GM18520 (cell line): ENCODE measurements around the gene CABLES1.

Source experiments
- ATAC-seq: cut with Tn5 transposase; IDR thresholded peaks from one replicate; pipeline ENCODE4 v1.9.1; 2021; ENCODE audit not compliant: unreplicated experiment

The CABLES1 gene

DNA sequence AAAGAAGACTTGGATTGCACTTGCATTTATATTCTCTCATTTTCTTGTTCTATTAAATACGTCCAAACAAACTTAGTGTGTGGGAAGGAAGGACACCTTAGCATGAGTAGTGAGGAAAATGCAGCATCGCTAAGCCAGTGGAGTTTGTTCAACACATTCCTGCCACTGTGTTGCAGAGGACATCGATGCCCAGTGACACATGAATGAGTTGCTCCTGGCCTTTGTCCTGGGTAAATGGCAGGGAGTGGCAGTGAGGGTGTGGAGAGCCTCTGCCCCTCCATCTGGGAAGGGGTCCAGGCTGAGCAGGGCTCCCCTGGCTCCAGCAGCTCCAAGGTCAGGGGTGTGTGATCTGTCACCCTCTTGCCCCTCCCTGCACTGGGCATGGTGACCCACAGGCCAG is 75.9 kb downstream of the CABLES1 start:
- no peak for ATAC-seq

DNA sequence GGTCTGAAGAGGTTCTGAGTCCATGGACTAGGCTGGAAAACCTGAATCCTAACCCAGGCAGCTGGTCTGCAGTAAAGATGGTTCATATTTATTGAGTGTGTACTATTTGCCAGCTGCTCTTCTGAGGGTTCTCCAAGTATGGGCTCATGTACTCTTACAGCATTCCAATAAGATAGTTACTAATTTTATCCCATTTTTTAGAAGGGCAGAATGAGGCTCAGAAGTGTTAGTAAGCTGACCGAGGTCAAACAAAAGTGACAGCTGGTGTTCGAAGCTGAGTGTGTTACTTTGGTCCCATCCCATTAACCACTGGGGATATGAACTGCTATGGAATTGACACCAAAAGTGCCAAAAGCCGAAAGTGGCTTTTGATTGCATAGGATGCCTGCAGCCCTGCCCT is 76.9 kb downstream of the CABLES1 start:
- no peak for ATAC-seq

DNA sequence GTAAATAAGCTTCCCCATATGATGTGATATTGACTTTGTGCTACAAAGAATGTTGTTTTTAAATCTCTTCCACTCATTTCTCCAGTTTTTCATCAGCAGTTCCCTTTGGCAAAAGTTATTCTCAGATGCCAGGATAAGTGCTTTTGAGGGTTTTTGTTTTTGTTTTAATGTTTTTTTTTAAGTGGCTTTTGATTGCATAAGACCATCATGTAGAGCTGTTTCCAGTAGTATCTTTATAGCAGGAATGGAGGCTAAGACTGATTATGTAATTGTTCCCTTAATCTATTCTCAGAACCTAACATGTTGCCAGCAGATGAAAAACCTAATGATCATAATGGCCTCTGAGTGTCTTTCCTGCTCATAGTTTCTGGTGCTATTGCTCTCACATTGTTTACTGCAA is 77.9 kb downstream of the CABLES1 start:
- no peak for ATAC-seq

DNA sequence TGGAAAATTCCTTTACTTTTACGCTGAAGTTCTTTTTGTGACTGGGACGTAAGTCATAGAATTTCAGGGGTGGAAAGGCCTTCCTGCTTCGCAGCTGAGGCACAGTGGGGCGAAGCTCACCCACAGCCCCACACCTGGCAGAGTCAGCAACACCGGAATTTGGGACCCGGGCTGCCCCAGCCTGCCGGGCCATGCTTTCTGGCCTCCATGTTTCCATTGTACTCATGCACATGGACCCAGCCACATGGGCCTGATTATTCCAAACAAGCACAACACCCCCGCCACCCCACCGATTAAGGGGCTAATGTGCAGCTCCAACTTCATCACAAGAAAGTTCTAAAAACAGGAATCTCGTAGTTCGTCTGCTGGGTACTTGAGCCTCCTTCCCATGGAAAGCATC is 82.5 kb downstream of the CABLES1 start:
- ATAC-seq: no peak

DNA sequence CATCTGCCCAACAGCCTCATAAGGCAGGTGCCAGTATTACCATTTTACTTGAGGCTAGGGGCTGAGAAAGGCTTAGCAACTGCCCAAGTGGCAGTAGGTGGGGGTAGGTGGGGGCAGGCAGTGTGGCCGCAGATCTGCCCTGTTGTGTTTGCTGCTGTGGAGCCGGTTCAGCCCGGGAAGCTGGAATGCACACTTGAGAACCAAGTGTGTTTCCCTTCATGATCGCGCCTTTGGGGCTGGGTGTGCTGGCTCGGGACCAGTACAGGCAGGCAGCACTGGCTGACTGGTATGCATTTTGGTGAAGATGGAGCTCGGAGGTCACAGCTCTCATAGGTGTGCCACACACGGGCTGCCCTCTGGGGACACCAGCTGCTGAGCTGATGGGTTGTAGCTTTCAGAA is 85.1 kb downstream of the CABLES1 start:
- no peak for ATAC-seq

DNA sequence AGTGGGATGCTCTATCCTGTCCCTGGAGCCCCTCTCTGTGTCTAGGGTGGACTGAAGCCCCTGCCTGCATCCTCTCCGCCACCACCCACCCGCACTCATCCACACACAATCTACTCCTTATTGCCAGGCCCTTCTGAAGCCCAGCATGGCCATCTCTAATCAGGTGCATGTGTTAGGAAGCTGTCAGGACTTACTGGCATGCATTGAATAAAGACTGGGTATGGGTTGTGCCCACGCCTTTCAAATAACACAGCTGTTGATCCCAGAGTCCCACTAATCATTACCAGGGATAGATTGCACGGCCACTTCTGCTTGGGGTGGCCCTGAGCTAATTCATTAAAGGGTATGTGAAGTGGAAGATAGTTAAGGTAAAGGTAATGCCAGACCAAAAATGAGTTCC is 88.4 kb downstream of the CABLES1 start:
- ATAC-seq: no peak

DNA sequence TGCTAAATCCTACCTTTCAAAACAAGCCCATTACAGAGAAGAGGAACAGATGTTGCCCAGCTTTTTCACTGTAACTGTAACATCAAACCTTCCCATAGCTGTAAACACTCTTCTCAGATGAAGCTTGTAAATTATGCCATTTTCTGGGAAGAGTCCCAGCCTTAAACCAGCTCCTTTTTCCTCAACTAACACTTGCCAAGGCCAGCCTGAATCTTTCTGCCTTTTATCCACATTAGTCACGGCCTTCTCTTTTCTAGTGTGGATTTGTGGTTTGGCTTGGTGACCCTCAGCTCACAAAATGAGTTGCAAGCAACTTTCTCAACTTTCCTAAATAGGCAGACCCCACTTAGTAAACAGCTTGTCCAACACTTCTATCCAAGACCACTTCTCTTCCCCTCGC is 90.2 kb downstream of the CABLES1 start:
- no peak for ATAC-seq

DNA sequence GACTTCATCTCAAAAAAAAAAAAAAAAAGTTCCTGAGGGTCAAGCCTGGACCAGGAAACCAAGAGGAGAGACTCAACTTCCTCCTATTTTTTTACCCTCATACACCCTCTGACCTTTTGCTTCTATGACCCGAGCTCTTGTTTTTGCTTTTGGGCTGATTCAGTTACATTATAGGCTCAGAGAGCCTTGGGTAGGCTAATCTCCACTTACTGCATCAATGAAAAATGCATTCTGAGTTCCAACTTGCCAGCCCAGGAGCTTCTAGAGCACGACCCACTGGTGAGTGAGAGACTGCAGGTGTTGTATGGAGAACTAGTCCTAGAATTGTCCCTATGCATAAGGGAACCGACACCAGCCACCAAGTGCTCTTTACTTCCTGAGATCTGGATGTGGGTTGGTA is 91.1 kb downstream of the CABLES1 start:
- no peak for ATAC-seq

DNA sequence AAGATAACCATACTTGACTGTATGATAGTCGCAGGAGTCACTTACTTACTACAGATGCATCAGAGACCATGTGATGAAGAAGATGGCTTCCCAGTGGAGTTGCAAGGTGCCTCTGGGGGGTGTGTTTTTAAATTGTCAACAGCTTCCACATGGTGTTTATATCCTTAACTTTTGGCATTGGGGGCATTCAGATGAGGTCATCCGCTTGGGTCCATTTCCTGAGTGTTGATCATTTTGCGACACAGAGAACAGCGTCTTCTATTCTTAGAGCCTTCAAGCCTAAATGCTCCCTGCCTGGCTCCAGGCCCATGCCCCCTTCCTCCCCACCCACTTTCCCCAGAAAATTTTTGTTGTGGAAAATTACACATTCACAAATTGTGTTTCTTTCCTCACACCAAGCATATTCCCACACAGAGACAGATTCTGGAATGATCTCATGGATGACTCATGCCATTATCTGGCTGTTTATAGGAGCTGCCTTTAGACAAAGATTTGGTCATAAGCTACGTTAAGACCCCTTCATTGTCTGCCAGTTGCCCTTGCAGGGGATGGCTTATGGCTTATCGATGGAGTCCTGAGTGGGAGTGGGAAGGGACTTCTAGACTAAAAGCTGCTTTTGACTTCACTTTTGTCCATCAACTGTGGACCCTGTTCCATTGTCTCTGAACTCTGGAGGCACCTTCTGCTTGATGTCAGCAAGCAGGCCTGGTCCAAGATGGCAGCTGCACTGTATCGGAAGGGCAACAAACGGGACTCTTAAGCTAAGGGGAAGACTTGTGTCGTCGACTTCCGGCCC is 91.8 kb downstream of the CABLES1 start:
- no peak for ATAC-seq

DNA sequence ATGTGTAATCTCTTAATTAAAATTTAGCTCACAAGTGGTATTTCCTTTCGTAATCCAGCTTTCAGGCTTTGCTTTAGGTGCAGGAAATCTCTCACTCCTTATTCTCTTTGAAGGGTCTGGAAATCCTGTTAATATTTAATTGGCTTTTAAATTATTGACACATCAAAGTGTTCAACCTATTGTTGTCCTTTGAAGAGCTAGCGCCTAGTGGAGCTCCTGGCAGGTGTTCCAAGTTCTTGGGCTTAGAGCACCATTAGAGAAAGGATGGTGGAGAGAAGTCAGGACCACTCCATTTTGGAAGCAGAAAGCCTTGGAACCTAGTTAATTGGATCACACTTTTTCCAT is 92.4 kb downstream of the CABLES1 start:
- ATAC-seq: no peak

DNA sequence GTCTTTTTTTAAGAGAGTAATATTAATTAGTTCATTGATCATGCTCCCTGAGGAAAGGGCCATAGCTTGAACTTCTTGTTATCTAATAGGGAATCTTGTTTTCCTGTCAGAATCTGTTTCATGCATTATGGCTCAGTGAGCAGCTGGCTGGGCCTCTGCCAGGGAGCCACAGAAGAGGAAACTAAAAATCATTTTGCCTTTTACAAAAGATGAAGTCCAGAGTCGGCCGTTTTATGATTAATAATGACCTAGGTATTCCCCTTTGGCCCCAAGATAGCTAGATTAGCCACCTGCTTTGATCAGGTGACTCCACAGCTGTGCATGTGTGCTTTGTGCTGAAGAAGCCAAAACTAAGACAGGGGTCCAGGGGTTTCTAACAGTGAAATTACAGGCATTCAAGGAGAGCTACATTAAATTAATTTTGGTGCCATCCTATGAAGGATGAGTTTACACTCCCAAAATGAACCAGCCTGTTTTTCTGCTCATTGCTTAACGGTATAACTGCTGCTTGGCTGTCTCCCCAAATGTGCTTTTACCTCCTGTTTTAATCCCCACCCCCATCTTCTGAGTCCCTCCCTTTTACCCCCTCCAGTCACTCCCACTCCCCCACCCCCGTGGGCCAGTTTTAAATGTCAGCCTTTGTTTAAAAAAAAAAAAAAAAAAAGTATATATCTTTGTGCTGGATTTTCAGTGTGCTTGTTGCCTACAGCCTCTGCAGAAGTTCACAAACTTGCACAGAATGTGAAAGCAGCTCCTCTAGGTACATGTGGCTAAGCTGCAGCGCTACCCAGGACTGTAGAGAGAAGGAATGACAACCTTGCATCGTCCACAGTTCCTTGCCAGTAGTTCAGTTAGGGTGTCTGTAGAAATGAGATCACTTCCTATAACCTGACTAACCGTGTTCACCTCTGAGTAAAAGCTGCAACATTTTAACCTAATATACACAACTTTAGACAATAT is 93.1 kb downstream of the CABLES1 start:
- ATAC-seq: peak; percentile 20

DNA sequence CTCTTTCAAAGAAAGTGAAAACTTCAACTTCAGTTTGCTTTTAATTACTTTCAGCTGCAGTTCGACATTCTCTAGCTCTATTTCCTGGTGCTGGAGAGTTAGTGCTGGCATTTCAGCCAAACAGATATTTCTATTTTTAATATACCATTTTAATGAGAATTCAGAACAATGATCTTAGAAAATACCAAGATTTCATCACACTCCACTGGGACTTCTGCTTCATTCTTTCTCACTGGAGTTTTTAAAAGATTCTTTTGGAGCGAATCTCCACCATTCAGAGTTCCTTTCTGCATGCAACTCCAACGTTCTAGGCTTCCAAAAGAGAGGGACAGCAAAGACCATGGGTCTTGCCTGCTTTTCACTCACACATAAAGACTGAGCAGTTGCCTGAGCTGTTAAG is 94.2 kb downstream of the CABLES1 start:
- ATAC-seq: no peak

DNA sequence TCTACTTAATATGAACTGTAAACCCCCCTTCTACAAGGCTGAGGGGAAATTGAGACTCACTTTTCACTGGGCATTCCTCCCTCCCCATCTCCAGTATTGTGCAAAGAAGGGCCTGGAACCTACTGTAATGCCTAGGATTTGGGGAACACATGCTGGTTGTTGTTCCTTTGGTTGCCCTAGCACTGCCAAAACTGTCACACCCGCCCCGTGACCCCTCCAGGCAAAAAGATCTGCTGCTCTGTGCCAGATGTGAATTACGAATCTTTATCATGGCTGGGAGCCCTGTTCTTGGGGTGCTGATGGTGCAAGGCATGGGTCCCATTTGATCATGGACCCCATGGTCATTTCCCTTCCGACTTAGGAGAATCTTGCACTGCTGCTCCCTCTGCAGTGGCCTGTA is 95.4 kb downstream of the CABLES1 start:
- ATAC-seq: no peak

DNA sequence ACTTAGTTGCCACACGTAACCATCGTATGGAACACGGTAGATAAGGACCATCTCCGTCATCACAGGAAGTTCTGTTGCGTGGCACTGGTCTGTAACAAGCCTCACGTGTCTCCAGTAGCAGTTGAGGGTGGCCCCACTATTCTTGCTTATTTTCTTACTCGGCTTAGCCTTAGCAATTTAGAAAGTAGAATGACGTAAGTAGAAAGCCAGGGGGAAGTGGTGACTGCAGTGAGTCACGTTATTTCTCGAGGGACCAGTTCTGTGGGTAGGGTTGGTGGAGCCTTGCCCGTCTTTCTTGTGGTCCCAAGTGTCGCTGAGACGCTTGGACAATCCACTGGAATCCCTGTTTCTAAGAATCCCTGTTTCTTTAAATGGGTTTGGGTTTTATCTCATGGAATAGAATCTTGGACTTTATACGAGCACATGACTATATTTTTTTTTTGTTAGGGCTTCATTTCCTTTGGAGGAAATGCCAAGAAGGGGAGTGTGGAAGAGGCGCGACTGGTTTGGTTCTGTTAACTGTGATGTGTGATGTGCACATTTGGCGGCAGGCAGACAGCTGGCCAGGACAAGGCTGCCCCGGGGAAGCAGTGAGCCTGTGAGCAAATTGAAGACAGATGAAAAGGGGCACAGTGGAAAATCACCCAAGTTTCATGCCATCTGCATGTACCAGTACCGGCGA is 96.2 kb downstream of the CABLES1 start:
- peak; percentile 81 for ATAC-seq

DNA sequence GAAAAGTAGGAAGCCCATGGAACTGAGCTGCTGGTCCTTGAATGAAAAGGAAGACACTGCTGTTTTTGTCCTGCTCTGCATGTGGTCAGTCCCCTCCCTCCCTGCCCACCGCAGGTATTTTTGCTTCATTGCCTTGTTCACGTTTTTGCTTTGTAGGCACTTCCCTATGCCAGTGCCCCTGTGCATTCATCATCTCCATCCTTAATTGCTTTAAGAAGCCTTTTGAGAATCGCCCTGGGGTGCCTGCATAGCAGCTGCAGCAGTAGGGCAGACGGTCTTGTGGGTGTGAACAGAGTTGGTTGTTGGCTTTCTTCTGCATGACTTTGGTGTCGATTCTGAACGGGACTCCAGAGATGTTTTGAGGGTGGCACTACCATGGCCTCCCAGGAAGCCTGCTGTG is 97.0 kb downstream of the CABLES1 start:
- no peak for ATAC-seq

DNA sequence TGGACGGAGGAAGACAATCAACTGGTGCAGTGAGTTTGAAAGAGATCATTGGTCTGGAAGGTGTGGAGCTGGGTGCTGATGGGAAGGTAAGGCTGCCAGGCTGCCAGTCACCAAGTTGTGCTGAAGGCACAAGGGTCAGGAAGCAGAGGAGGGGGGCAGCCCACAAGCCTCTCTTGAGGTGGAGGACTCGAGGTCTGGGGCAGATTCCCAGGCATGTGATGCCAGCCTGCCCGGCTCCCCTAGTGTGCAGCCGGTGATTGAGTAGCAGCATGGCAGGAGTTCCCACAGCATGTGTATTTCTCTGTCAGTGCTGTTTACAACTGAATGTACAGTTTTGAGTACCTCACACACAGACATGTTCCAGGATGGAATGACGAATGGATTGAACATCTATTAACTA is 99.3 kb downstream of the CABLES1 start:
- ATAC-seq: no peak

DNA sequence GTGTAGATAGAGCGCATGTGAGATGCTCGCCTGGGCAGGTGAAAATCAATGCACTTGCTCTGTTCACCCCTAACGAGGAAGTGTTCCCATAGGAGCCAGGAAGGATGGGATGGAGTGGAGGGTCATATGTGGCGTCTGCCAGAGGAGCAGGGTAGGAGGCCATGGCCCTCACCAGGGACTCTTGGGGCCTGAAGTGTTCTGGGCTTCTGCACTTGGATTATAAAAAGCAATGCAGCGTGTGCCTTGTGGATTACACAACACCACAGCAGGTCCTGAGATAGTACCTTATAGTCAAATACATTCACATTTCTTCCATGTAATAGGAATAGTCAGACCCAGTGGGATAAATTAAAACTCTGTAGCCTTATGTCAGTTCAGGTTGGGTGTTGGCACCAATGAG is 100.1 kb downstream of the CABLES1 start:
- no peak for ATAC-seq

DNA sequence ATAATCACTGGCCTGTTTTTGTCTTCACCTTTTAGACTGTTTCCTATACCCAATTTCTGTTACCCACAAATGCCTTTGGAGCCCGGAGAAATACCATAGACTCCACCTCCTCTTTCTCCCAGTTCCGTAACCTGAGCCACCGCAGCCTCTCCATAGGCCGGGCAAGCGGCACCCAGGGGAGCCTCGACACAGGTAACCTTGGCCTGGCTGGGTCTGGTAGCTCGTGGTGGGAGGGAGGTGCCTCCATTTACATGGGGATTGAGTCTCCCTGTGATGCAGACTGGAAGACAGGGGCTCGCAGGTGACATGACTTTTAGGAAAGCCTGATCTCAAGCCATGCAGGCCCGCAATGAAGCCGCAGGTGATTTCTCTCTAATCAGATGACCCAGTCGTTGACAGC is 100.6 kb downstream of the CABLES1 start:
- ATAC-seq: no peak

DNA sequence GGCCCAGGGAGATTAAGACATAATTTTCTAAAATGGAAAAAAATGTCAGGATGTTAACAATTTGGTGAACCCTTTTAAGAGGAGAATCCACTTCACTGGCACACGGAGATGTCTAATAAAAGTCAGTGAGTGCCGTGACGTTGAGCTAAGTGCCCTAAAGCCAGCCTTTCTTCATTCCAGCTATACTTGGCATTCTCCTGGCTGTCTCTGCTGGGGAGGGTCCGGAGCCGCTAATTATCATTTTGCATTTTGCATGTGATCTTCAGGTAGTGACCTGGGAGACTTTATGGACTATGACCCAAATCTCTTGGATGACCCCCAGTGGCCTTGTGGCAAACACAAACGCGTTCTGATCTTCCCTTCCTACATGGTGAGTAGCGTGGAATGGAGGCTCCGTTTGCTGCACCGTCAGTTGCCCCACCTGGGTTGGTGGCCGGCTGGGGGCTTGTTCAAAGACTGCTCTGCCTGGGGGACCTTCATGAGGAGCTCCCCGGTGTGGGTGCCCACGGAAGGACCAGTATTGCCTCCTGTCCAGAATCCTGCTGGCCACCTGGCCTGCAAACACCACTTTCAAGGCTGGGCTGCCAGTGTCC is 101.7 kb downstream of the CABLES1 start:
- no peak for ATAC-seq

DNA sequence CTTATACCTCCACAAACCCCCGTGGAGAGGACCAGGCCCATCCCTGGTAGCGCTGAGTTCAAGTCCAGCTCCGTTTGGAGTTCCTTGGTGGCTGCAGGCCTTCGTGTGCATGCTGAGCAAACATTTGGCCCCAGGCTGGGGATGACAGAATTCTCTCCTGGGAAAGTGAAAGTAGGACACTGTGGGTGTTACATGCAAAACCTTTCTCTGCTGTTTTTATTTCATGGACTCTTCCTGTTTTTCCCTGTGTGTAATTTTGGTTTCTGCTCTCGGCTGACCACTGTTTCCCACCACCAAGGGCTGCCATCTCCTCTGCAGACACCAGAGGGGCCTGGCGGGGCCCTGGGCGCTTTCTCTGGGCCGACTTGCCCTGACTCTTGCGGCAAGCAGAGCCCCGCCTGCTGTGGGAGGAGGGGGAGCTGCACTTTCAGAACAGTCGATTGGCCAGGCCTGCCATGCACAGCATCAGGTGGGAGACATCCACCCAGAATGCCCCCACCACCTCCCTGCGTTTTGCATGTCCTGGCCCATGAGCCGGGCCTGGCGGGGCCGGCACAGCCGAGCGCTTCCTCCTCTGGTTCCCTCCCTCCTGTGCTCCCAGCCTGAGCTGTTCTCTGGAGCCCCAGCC is 102.4 kb downstream of the CABLES1 start:
- ATAC-seq: peak; percentile 27

DNA sequence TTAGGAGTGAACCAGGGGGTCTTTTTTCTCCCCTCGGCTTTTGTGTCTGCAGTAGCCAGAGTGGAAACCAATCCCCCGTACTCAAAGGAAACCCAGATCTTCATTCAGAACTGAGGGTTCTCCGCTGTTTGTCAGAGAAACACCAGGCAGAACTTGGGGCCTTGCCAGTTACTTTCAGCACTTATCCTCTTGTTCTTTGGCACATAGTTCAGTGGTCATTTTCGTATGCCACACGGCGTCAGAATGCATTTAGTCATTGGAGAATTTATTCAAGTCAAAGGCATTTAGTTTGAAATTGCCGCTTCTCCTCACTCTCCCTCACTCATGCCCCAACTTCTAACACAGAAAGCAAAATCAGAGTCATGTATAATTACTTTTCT is 102.9 kb downstream of the CABLES1 start:
- no peak for ATAC-seq
